GM18505 (cell line): Measurements from ENCODE around the gene EXPH5.
"Not testable (repeated sequence)": the region's sequence is repeated elsewhere in the genome, so short reads cannot be mapped to it uniquely, and the experiment has no call there.

Experiments
- ATAC-seq: cut with Tn5 transposase; IDR thresholded peaks from one replicate; pipeline ENCODE4 v1.9.1; 2021; ENCODE audit not compliant: unreplicated experiment
- POLR2A ChIP-seq: IDR thresholded peaks from 4 replicates; pipeline ENCODE4 v1.6.1; 2011; ENCODE audit warnings: borderline replicate concordance; ENCODE audit not compliant: insufficient read depth, insufficient read length; ENCODE audit errors: extremely low read depth

The EXPH5 gene

DNA sequence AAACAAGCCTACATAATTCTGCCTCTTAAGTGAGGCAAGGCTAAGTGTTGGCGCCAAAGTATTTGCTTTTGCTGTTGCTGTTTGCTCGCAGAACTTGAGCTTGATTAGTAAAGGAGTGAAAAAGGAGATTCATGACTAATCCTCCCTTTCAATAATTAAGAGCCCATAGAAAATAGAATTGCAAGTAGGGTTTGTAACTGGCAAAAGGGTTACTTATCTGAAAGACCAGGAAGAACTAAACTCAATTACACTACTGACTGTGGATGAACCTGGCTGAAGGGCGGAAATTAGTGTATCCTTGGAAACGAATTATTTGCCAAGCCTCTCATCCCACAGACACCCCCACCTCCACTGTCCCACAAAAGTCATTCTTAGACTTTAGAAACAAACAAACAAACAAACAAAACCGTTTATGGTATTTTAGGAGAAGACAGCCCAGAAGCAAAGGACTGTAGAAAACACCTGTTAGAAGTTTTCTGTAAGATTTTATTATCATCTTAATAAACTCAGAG, 411 bp upstream of the EXPH5 start:
- no peak for TF ChIP-seq POLR2A
- no peak for ATAC-seq

DNA sequence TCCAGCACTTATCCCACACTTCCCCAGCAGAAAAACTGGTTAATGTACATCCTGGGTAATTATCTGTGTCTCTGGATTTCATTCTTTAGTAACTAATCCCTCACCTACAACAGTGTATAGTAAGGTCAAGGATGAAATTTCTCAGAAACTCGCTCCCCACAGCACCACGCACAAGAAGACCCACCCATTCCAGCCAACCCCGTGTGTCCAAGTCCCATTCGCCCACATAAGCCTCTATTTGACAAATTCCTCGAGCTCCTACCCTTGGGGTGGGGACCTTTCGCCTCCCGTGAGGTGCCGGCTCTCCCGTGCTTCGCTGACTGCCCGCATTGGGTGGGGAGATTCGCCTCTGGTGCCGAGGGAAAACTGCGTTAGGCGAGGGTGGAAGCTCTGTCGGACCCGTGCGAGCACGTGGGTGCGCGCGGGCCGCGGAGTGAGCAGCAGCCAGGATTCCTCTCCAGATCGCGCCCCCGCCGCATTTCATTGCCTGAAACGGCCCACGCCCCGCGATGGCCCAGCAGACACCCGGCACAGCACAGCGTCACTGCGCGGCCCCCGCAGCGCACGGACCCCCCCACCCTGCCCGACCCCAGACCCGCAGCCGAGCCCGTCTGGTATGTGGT, 866 bp downstream of the EXPH5 start:
- peak; percentile 26 for ATAC-seq
- peak; percentile 43 for TF ChIP-seq POLR2A

- TF ChIP-seq POLR2A, result no peak
- no peak for ATAC-seq
These were observed 1.7 kb downstream of the EXPH5 start for GRCh38 chr11:108591893-108592292.

GRCh38 chr11:108589136-108589535, 4.4 kb downstream of the EXPH5 start:
- no peak for TF ChIP-seq POLR2A
- no peak for ATAC-seq

GRCh38 chr11:108588287-108588686, 5.3 kb downstream of the EXPH5 start:
- no peak for ATAC-seq
- no peak for TF ChIP-seq POLR2A

- no peak for TF ChIP-seq POLR2A
- no peak for ATAC-seq
These were observed 6.5 kb downstream of the EXPH5 start for GRCh38 chr11:108587109-108587508.

- no peak for TF ChIP-seq POLR2A
- no peak for ATAC-seq
These were observed 7.0 kb downstream of the EXPH5 start for GRCh38 chr11:108586600-108586999.

GRCh38 chr11:108586185-108586584, 7.4 kb downstream of the EXPH5 start:
- not testable (repeated sequence) for ATAC-seq

DNA sequence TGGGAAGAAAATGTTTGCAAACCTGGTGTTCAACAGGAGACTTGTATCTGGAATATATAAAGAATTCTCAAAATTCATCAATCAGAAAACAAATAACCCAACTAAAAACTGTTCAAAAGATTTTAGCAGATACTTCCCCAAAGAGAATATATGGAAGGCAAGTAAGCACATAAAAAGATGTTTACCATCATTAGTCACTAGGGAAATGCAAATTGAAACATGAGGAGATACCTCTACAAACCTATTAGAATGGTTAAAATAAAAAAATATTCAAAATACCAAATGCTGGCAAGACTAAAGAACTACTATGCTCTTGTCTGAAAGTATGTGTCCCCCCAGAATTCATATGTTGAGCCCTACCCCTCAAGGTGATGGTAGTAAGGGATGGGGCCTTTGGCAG, 8.6 kb downstream of the EXPH5 start:
- no peak for ATAC-seq
- TF ChIP-seq POLR2A, result no peak

DNA sequence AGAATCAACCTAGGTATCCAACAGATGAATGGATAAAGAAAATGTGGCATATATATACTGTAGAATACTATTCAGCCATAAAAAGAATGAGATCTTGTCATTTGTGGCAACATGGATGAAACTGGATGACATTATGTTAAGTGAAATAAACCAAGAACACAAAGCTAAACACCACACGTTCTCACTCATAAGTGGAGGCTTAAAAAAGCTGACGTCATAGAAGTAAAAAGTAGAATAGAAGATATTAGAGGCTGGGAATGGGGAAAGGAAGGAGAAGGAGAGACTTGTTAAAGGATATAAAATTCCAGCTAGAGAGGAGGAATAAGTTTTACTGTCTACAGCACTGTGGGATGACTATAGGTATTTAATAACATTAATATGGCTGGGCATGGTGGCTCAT, 12.9 kb downstream of the EXPH5 start:
- TF ChIP-seq POLR2A, result no peak
- no peak for ATAC-seq

- no peak for TF ChIP-seq POLR2A
- no peak for ATAC-seq
These were observed 13.5 kb downstream of the EXPH5 start for GRCh38 chr11:108580043-108580442.

GRCh38 chr11:108576523-108576922, 17.0 kb downstream of the EXPH5 start:
- ATAC-seq, result no peak
- TF ChIP-seq POLR2A, result no peak

- ATAC-seq, result no peak
- no peak for TF ChIP-seq POLR2A
These were observed 18.9 kb downstream of the EXPH5 start for GRCh38 chr11:108574675-108575074.

GRCh38 chr11:108571001-108571400, 22.6 kb downstream of the EXPH5 start:
- ATAC-seq, result no peak
- no peak for TF ChIP-seq POLR2A

GRCh38 chr11:108569896-108570295, 23.7 kb downstream of the EXPH5 start:
- ATAC-seq, result no peak

More at GRCh38 chr11:108569896-108570295, 23.7 kb downstream of the EXPH5 start:
- no peak for TF ChIP-seq POLR2A
